Cerebellar cortex (tissue), 1 donor: Measurements from ENCODE around the gene METTL24.

ENCODE experiments used
- DNase-seq: peaks from one replicate; pipeline ENCODE4 v3.0.0-alpha.2; 2015; ENCODE audit warnings: low spot score

Gene METTL24

DNA sequence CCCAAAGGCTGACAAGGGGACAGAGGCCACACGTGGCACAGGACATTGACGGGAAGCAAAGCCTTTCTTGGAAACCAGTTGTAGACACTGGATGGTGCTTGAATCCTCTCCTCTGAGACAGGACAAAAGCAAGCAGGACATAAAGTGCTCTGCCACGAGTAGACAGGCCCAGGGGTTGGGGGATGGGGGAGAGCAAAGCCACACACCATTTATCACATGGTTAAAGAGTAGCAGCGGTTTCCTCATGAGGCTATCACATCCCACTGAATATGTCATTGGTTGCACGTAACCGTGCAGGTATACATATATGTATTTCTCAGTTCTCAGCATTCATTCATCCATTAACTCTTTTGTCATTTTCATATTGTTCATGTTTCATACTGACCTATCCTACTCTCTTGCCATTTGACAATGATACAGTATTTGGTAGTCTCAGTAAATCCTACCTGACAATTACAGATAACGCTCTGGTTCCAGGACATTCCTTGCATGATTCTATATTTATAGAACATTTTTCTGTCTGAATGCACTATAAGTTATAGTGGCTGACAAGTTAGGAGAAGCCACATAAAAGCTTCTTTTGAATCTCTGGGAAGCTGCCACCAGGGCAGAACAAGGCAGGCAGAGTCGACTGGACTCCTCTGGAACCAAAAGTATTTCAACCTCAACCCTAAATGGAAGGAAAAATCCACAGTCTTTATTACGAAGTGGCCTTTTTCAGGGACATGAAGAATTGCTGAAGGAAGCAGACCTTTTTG lies 23.5 kb downstream of the METTL24 start:
- no peak for DNase-seq

DNA sequence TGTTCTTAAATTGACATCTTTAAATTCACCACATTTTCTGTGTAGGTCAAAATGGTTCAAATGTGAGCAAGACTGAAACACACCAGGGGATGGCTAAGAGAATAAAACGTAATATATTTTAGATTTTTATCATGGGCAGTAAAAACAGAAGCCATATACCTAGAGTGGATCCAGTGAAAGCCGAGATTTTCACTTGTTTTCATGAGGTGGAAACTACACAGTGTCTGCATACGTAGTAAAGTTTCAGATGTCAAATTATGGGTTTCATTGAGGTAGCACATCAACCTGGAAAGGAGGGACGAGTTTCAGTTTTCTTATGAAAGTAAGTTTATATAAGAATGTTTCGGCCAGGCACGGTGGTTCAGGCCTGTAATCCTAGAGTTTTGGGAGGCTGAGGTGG lies 25.9 kb downstream of the METTL24 start:
- no peak for DNase-seq

DNA sequence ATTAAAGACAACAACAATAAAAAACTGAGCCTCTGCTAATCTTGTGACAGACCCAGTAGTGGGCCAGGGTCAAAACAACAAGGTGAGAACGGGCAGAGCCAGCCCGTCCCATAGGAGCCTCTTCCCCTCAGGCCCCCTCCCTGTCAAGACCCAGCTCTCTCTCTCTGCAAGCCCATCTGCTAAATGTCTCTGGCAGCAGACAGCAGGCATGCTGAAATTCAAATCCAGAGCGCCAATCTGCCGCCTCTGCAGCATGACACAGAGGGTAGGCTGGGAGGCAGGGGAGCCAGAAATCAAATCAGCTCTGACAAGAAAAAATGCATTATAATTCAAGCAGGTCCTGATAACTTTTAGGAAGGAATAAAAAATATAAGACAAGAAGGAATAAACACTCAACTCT lies 26.3 kb downstream of the METTL24 start:
- no peak for DNase-seq

DNA sequence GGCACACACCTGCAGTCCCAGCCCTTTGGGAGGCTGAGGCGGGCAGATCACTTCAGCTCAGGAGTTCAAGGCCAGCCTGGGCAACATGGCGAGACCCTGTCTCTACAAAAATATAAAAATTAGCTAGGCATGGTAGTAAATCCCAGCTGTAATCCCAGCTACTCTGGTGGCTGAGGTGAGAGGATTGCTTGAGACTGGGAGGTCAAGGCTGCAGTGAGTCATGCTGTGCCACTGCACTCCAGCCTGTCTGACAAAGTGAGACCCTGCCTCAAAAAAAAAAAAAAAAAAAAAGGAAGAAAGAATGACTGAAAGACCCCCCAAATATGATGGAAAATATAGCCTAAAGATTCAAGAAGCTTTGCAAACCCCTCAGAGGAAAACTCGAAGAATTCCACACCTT lies 26.8 kb downstream of the METTL24 start:
- DNase-seq, result no peak

DNA sequence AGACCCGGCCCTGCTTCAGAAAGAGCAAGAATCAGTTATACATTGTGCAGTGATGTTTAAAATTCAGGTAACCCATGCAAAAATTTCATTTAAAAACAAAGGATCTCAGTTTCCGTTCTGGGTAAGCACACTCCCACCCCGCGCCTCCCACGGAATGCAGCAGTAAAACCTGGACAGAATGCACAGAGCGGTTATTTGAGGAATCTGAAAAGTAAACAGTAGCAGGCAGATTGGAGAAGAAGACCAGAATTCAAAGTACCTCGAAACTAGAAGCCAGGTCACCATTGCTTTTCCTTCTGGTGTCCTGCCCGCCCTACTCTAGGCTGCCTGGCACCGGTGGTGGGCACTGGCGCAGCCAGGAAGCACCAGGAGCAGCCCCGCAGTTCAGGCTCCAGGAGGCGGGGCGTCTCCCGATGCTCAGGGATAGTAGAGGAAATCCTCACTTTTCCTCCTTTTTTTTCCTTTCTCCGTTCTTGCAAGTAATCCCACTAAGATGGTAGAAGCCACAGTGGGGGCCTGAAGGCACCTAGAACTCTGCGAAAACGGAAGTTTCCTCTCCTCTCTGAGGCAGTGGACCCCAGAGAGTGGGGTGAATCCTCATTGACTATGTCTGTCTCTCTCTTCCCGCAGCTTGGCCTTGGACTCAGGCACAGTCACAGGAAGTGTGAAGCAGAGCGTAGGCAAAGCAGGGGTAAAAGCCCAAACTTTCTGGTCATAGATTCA lies 28.3 kb downstream of the METTL24 start:
- DNase-seq, result no peak

DNA sequence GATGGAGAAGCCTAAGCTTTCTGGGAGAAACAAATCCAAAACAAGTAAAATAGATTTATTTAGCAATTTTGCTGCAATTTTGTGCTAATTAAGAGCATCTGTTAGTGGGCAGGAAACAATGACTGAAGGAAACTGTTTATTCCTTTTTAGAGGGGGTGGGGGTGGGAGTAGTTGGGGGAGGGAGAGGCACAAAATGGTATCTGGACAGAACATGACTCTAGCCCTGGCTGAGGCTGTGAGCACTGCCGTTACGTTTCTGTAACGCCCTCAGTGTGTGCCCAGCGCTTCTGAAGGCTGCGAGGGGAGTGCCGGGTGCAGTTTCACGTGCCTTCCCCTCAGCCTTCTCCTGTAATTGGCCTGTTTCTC lies 28.8 kb downstream of the METTL24 start:
- no peak for DNase-seq

DNA sequence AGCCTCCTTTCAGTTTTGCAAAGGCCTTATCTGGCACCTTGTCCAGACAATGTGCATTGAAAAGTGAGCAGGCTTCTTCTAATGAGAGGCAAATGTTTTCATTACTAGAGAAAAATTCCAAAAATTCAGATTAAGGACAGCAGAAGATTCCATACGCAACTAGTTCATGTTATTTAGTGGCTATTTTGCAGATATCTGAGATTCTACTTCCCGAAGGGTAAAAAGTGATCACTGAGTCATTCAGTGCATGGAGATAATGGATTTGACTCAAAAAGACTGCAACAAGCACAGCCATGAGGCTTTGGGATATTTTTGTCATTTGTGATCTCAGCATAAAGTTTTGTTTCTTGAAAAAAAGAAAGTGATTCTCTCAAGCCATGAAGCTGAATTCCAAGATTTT lies 29.9 kb downstream of the METTL24 start:
- DNase-seq, result no peak

DNA sequence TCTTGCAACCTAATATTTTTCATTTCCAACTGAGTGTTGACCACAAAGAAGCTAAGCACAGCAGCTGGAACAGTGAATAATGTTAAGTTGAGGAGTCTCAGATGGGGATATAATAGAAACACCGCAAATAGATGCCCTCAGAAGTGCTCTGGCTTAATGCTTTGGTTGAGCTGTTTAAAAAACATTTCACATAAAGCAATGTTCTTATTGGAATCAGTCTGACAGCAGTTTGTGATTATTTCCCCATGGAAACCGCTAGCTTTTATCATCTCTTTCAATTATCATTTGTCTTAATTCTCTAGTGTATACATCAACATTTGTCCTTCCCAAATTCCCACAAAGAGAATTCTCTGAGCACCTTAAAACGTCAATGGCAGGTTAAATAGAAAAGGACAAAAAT lies 30.8 kb downstream of the METTL24 start:
- DNase-seq, result no peak

DNA sequence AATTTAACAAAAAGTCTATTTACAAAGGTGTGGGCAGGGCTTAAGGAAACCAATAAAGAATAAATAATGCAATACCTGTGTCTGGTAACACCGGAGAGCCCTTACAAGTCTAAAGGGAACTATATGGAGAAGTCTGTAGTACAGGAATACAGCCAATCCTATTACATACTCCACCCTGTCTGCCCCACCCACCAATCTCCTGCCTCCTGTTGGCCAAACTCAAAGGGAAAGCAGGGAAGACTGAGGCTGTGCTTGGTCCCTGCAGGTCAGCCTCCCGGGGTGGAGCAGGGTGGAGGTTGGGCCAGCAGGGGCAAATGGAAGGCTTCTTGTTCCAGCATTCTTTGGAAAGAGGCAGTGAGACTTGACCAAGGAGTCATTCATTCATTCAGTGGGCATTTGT lies 31.5 kb downstream of the METTL24 start:
- no peak for DNase-seq

DNA sequence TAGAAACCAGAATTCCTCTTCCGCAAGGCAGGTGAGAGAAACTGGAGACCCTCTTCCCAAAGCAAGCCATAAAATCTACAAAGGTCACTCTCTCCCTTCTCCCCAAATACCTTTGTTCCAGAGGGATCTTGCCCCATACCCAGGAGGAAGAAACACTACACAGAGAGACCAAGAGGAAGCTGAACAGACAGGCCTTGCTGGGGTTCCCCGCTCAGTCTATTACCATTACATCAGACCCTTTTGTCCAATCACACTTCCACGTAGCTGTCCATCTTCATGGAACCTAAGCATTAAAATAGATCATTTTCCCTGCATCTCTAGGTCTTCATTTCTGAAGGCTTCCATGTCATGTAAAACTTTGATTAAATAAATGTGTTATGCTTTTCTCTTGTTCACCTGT lies 32.1 kb downstream of the METTL24 start:
- DNase-seq, result no peak

DNA sequence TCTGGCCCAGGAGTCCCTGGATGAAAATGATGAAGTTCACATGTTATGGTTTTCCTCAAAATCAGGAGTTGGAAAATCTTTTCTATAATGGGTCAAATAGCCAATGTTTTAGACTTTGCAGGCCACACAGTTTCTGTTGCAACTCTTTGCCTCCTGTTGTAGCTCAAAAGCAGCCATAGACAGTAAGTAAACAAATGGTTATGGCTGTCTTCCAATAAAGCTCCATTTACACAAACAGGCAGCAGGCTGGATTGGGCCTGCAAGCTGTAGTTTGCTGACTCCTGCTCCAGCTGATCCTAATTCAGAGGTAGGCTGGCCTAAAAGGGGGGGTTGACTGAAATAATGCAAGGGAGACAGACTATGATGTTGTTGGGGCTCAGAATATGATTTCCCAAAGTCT lies 33.0 kb downstream of the METTL24 start:
- no peak for DNase-seq

DNA sequence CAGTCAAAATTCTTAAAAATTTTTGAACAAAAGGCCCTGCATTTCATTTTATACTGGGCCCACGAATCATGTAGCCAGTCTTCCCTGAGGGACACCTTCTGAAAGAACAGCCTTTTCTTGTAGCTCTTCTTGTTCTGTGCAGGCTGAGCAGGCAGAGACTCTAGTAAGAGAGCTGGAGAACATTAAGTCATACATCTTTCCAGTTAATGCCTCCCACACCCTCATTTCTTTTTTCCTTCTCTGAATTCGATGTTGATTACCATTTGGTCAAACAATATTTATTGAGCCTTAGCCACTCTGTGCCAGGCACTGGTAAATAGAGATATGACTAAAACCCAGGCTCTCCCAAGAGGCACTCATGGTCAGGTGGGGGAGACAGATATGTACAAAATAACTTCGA lies 33.6 kb downstream of the METTL24 start:
- no peak for DNase-seq

DNA sequence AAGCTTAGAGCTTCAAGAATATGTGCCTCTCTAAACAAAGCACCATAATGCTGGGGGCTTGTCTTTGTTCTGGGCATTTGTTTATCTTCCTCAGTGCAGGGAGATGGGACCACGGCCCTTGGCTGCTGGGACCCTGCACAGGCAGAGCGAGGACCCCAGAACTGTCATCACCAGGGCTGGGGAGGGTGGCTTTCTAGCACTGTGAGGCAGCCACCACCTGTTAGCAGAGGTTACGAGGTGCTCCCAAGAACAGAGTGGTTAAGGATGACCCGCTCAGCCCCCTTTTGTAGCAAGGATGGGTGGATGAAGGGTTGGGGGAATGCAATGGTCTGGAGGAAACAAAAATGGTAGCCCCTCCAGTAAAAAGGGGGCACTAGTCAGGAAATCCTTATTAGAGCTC lies 34.9 kb downstream of the METTL24 start:
- DNase-seq, result no peak

DNA sequence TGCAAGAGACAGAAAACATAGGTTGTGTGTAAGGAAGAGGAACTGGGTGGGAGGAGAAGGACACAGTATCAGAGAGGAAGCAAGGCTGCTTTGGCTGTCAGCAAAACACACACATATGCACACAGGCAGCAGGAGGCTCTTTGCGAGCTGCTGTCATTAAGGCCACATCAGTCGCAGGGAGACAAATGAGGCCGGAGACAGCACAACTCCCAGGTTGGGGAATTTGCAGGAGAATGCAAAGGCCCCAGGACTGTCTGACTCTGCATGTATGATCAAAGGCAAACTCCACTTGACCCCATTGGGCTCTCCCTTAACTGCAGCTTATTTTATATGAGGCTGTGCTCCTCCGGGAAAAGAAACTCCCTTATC lies 35.3 kb downstream of the METTL24 start:
- DNase-seq, result no peak

DNA sequence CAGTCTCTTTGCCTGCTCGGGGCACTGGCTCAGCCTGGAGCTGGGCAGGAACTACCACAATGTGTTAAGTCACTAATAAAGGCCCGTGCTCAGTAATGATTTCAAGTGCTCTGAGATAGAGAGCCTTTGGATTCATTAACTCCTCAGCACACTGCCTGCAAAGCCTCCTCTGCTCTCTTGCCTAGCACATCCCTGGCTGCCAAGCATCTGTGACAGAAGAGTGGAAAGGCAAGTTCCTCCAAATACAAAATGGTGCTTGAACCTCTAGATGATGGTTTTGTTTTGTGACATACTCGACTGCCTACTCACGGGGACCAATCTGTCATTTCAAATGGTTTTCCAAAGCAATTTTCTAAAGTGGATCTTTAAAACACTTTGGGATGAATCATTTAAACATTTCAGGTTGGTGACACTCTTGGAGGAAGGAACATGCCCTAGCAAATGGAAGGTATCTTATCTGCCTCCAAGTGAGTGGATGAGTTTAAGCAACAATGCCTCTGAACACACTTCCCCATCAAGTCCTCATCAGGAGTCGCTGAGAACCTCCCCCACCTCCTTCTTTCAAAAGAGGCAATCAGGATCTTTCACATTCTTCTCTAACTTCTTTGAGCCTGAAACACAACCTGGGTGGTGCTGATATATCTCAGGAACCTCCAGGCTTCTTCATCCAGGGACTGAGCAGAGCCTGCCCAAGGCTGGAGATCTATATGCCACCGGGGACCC lies 35.8 kb downstream of the METTL24 start:
- no peak for DNase-seq

DNA sequence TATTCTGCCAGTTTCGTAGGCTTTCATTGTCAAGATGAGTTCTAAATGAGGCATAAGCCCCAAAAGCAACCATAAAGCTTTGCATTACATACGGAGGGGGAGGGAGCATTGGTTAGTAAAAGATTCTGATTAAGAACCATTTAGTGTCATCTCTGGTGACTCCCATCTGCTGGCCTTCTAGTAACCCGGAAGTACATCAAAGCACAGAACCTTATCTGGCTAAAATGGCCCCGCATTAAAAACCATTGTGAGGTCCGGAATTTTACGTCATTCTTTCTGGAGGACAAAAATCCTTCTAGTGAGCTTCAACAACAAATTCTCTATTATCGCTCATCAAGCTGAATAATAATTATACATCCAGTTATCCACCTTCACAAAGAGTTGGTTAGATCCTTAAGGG lies 37.8 kb downstream of the METTL24 start:
- DNase-seq, result no peak

DNA sequence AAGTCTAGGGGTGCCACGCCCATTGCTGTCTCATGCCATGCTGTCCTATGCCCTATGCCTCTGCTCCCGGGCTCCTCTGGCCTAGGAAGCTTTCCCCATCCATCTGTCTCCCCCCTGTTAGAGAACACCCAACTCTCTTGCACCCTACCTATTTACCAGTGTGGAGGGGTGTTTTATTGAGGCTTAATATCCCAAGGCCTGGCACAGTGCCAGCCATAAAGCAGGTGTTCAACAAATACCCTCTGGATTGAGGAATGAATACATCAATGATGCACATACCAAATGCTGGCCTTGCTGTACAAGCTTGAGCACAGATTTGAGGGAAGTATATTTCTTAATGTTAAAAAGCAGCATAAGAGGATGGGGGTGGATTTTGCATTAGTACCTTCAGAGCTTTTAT lies 38.3 kb downstream of the METTL24 start:
- DNase-seq, result no peak

DNA sequence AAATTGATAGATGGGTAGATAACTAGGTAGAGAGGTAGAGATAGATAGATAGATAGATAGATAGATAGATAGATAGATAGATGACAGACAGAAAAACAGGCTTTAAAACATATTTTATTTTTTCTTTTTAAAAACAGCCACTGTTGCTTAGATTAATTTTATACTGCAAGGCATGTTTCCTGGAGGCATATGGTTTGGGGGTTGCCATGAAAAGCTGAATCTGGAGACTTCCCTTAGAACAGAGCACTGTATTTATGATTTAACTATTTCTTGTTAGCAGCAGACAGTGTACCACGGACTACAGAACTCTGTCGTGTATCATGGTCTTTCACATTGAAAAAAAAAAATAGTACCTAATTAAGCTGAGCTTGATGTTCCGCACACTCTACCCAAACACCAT lies 38.8 kb downstream of the METTL24 start:
- no peak for DNase-seq

DNA sequence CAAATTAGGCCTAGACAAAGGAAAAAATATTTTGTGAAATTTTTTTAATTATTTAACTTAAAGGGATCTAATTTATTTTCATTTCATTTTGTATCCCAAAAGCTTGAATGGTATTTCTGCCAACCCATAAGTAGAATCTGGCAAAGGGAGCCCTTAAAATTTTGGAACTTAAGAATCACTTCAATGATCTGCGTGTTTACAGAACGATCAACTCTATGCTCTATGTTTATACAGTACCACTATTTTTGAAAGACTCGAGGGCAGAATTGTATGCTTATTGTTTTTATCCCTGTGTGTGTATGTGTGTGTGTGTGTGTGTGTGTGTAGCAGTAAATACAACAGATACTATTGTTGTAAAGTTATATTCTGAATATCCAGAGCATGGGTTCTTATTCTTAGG lies 39.2 kb downstream of the METTL24 start:
- no peak for DNase-seq

DNA sequence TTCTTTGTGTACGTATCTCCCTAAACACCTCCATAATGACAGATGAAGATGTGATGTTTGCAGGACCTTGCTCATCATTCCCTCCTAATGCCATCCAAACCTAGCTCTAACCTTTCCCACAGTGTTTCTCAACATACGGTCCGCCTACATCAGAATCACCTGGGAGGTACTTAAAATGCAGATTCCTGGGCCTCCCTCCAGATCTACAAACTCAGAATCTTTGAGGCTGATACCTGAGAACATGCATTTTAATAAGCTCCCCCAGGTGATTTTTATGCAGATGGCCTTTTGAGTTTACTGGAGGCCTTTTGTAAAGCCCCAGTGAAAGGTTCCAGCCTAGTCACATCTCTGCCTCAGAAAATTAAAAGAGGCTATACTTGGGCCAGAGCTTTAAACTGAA lies 40.5 kb downstream of the METTL24 start:
- no peak for DNase-seq

DNA sequence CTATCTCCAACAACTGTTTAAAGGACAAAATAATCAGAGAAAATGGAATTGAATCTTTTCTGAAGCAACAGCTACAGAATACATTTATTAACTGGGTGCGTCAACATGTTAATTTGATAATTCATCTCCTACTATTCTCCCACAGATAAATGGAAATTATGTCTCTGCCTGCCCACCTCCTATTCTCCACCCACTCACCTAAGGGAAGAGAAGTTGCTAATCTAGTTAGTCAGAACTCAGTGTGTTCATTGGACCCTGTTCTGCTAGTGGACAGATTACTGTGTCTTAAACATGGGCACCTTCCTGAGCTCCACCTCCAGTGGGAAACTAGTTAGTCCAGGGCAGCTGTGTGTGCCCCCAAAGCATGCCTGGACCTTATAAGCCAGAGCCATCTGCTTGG lies 41.0 kb downstream of the METTL24 start:
- DNase-seq, result no peak

DNA sequence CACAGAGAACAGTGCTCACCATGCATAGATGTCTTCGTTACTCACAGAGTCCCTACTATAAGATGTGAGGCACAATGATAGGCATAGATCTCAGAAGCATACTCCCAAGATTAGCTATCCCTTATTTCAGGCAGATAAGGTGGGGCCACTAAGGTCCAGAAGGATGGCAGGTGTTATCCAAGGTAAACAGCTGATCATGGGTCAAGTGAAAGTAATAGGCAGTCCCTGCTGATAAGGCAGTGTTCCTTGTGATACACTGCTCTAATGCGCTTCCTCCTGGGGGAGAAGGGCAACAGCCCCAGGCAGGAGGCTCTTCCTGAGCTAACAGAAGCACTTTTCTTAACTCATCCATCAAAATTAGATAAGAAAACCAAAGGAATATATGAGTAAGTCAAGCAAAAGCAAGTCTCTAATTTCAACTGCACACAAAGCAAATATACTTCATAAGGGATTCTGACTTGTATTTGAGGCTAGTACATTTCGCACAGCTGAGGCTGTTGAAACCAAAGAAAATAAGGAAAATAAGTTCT lies 42.2 kb downstream of the METTL24 start:
- no peak for DNase-seq

DNA sequence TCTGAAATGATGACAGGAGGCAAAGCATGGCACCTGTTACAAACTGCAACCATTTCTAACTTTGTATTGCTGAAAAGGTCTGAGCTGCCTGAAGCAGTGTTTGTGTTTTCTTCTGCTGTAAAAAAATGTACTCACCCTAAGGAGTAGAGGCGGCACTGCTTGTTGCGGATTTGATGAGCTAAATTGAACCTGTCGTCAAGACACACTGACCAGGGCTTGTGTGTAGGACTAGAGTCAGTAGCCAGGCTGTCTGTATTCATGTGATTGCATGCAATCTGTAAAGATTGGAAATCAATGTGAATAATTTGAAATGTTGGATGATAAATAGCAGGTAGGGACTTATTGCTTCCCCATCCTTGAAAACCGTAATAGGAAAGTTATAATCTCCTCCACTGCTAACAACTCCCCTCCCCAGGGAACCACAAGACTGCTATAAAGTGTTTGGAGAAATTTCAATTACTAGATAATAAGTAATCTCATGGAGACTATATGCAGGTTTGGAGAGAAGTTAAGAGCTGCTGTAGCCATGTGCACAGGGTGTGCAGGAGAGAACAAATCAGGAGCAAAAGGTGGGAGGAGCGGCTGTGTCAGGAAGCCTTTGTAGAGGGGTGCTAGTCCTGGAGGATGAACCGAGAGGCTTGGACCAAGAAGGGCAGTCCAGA lies 42.8 kb downstream of the METTL24 start:
- no peak for DNase-seq
